Parathyroid adenoma (tissue), 2 donors: ENCODE results near the gene GANAB.
"Not testable (repeated sequence)": the region's sequence is repeated elsewhere in the genome, so short reads cannot be mapped to it uniquely, and the experiment has no call there.

ENCODE experiments used
- H2AFZ ChIP-seq: fragments of 300-600 bp; sonication (generic); one replicate; pipeline ENCODE4 v1.7.0; 2017; ENCODE audit warnings: antibody characterized with exemption, mild to moderate bottlenecking
- H3K27ac ChIP-seq: fragments of 300-600 bp; sonication (generic); one replicate; pipeline ENCODE4 v1.7.0; 2017
- H3K27me3 ChIP-seq: fragments of 300-600 bp; sonication (generic); one replicate; pipeline ENCODE4 v1.7.0; 2017; ENCODE audit warnings: low read length; ENCODE audit not compliant: control insufficient read depth, insufficient read depth
- H3K36me3 ChIP-seq: fragments of 300-600 bp; sonication (generic); one replicate; pipeline ENCODE4 v1.7.0; 2017; ENCODE audit warnings: low read length; ENCODE audit not compliant: control insufficient read depth, insufficient read depth
- H3K4me1 ChIP-seq: fragments of 300-600 bp; sonication (generic); one replicate; pipeline ENCODE4 v1.7.0; 2017; ENCODE audit warnings: control low read depth
- H3K4me2 ChIP-seq: fragments of 300-600 bp; sonication (generic); one replicate; pipeline ENCODE4 v1.7.0; 2017; ENCODE audit warnings: low read length
- H3K4me3 ChIP-seq: fragments of 300-600 bp; sonication (generic); one replicate; pipeline ENCODE4 v1.7.0; 2017; ENCODE audit warnings: low read depth, low read length
- H3K79me2 ChIP-seq: fragments of 300-600 bp; sonication (generic); one replicate; pipeline ENCODE4 v1.7.0; 2017; ENCODE audit warnings: control low read depth
- H3K9ac ChIP-seq: fragments of 300-600 bp; sonication (generic); one replicate; pipeline ENCODE4 v1.7.0; 2017; ENCODE audit warnings: mild to moderate bottlenecking
- H3K9me3 ChIP-seq: fragments of 300-600 bp; sonication (generic); one replicate; pipeline ENCODE4 v1.7.0; 2017; ENCODE audit warnings: low read length; ENCODE audit not compliant: control insufficient read depth
- TF ChIP-seq, protein P1 (sequence below): fragments of 300-600 bp; sonication (generic); IDR thresholded peaks from one replicate; pipeline ENCODE4 v1.7.0; 2017; ENCODE audit warnings: antibody characterized with exemption, mild to moderate bottlenecking
- donor health status: primary hyperparathyroidism.

The GANAB gene

GRCh38 chr11:62645946-62646824 is at the start of gene GANAB:
TSS of gene GANAB (minus strand) at chr11:62646613. CDS start at chr11:62646599, 14 bp downstream.
- H3K4me1 ChIP-seq = peaks cover 3% of the 10 kb centered on the region
- no peaks in the 10 kb centered on the region for H3K27me3 ChIP-seq
- TF ChIP-seq, protein P1, sequence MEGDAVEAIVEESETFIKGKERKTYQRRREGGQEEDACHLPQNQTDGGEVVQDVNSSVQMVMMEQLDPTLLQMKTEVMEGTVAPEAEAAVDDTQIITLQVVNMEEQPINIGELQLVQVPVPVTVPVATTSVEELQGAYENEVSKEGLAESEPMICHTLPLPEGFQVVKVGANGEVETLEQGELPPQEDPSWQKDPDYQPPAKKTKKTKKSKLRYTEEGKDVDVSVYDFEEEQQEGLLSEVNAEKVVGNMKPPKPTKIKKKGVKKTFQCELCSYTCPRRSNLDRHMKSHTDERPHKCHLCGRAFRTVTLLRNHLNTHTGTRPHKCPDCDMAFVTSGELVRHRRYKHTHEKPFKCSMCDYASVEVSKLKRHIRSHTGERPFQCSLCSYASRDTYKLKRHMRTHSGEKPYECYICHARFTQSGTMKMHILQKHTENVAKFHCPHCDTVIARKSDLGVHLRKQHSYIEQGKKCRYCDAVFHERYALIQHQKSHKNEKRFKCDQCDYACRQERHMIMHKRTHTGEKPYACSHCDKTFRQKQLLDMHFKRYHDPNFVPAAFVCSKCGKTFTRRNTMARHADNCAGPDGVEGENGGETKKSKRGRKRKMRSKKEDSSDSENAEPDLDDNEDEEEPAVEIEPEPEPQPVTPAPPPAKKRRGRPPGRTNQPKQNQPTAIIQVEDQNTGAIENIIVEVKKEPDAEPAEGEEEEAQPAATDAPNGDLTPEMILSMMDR = no peak
- H3K4me2 ChIP-seq = peak within 1 kb of the TSS; percentile 86
- H3K4me3 ChIP-seq = peak within 1 kb of the TSS; percentile 76
- no peaks in the 10 kb centered on the region for H3K9me3 ChIP-seq
- no peaks in the 10 kb centered on the region for H3K36me3 ChIP-seq
- H3K9ac ChIP-seq = peak within 1 kb of the TSS; percentile 35
- H3K27ac ChIP-seq = peak within 1 kb of the TSS; percentile 87
- H2AFZ ChIP-seq = peak within 1 kb of the TSS; percentile 60
- peaks cover 10% of the 10 kb centered on the region for H3K79me2 ChIP-seq

DNA sequence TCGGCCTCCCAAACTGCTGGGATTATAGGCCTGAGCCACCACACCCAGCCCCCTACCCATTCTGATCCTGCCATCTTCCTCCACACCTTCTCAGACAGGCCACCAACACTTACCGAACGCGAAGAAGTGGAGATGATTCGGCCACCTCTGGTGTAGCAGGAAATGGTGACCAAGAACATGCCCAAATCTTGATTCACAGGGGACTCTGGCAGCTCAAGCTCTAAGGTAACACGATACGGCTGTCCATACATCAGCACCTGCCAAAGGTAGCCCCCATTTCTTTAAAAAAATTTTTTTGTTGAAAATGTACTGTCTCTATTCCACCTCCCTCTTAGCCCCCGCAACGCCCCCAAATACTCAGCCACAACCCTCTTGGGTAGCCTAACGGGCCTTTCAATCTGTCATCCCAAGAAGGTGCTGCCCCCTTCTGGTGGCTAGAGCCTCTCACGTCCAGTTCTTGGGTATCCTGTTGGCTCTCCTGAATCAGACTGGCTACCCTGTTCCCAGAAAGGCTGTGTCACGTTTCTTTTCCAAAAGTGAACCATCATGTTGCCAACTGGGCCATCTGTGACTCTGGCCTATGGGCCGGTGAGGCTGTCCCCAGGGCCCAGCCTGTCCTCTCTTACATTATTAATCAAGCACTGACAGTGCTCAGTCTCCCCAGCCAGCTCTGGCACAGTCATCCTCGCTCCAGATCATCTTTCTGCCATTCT is 48.2 kb upstream of the GANAB start:
- TF ChIP-seq, protein P1 = peak; percentile 56
- no peak overlapping the region for H3K4me3 ChIP-seq
- H3K36me3 ChIP-seq = no peaks in the 10 kb centered on the region
- H2AFZ ChIP-seq = no peak overlapping the region
- no peaks in the 10 kb centered on the region for H3K9me3 ChIP-seq
- peaks cover 3% of the 10 kb centered on the region for H3K79me2 ChIP-seq
- no peak overlapping the region for H3K27ac ChIP-seq
- H3K9ac ChIP-seq = no peak overlapping the region
- H3K4me1 ChIP-seq = no peaks in the 10 kb centered on the region
- no peaks in the 10 kb centered on the region for H3K27me3 ChIP-seq
- H3K4me2 ChIP-seq = no peak overlapping the region

GRCh38 chr11:62693624-62694023 is 47.2 kb upstream of the GANAB start:
- not testable (repeated sequence) for H3K9me3 ChIP-seq, H2AFZ ChIP-seq, H3K4me3 ChIP-seq, H3K36me3 ChIP-seq, H3K4me1 ChIP-seq, H3K27ac ChIP-seq, H3K4me2 ChIP-seq, H3K79me2 ChIP-seq, H3K9ac ChIP-seq, H3K27me3 ChIP-seq

- Histone ChIP-seq H3K79me2 (no peaks in the 10 kb centered on the region), H3K27ac (no peak within 1 kb of the TSS), H3K9ac (no peak within 1 kb of the TSS), H3K4me1 (no peaks in the 10 kb centered on the region), H3K36me3 (no peaks in the 10 kb centered on the region), H3K4me2 (no peak within 1 kb of the TSS), H2AFZ (no peak within 1 kb of the TSS), H3K27me3 (no peaks in the 10 kb centered on the region), H3K9me3 (no peaks in the 10 kb centered on the region), H3K4me3 (no peak within 1 kb of the TSS)
- TF ChIP-seq, protein P1 = no peak
Observed at GRCh38 chr11:62689421-62690183, 43.2 kb upstream of the GANAB start, which contains the start of gene LRRN4CL. TSS of gene LRRN4CL (minus strand) at chr11:62689530. CDS start at chr11:62688508, 1,022 bp downstream.

- Histone ChIP-seq H3K9ac (no peak overlapping the region), H3K79me2 (no peaks in the 10 kb centered on the region)
Observed at GRCh38 chr11:62688491-62688890, 42.1 kb upstream of the GANAB start.

More at GRCh38 chr11:62688491-62688890, 42.1 kb upstream of the GANAB start:
- H3K4me3 ChIP-seq = no peak overlapping the region
- TF ChIP-seq, protein P1 = no peak
- H3K36me3 ChIP-seq = no peaks in the 10 kb centered on the region
- no peaks in the 10 kb centered on the region for H3K4me1 ChIP-seq
- no peak overlapping the region for H2AFZ ChIP-seq
- H3K9me3 ChIP-seq = no peaks in the 10 kb centered on the region
- no peak overlapping the region for H3K4me2 ChIP-seq
- no peaks in the 10 kb centered on the region for H3K27me3 ChIP-seq
- no peak overlapping the region for H3K27ac ChIP-seq
